DOHH2 (cell line): ENCODE results near the gene CD79A.

Experiments used
- EZH2phosphoT487 ChIP-seq: fragments of 200-600 bp; sonication (generic); IDR thresholded peaks from 2 replicates; pipeline ENCODE4 v1.6.1; 2017; ENCODE audit warnings: borderline replicate concordance, mild to moderate bottlenecking, antibody characterized with exemption, low read length, moderate library complexity, mixed read lengths
- TF ChIP-seq, protein P1 (sequence below): fragments of 200-600 bp; sonication (generic); IDR thresholded peaks from one replicate; pipeline ENCODE4 v1.5.1; 2014; ENCODE audit warnings: antibody characterized with exemption, mild to moderate bottlenecking, low read depth, low read length; ENCODE audit not compliant: poor library complexity, severe bottlenecking

DNA sequence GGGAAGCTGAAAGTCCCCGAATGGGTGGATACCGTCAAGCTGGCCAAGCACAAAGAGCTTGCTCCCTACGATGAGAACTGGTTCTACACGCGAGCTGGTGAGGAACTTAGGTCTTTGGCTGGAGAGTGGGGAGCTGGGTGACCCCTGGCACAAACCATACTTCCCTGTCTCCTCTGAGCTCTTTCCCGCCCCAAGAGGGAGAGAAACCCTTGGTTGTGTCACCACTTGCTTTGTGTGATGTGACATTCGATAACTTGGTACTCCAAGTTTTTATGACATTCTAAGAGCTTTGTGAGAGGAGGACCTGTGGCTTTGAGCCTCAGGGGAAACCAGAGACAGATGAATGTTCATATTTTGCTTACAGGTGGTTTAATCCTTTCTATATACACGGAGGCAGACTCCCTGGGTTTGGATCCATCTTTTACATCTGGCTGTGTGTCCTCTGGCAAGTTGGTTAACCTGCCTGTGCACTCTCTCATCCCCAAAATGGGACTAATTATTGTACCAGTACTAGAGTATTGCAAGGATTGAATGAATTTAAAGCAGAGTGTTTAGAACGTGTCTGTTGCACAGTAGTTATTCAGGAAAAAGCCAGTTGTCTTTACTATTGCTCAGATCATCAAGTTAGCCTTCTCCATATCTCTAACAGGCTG lies 15.8 kb upstream of the CD79A start:
- TF ChIP-seq, protein P1, sequence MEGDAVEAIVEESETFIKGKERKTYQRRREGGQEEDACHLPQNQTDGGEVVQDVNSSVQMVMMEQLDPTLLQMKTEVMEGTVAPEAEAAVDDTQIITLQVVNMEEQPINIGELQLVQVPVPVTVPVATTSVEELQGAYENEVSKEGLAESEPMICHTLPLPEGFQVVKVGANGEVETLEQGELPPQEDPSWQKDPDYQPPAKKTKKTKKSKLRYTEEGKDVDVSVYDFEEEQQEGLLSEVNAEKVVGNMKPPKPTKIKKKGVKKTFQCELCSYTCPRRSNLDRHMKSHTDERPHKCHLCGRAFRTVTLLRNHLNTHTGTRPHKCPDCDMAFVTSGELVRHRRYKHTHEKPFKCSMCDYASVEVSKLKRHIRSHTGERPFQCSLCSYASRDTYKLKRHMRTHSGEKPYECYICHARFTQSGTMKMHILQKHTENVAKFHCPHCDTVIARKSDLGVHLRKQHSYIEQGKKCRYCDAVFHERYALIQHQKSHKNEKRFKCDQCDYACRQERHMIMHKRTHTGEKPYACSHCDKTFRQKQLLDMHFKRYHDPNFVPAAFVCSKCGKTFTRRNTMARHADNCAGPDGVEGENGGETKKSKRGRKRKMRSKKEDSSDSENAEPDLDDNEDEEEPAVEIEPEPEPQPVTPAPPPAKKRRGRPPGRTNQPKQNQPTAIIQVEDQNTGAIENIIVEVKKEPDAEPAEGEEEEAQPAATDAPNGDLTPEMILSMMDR: no peak
- TF ChIP-seq EZH2phosphoT487: no peak
